Calu3 (cell line): ENCODE data around the gene P2RX2. TPM values are rescaled to one million over a fixed set of nuclear protein-coding genes. Genes with fewer than 3 reads are reported as not detected.
"Not testable (repeated sequence)": the region's sequence is repeated elsewhere in the genome, so short reads cannot be mapped to it uniquely, and the experiment has no call there.

Experiments
- BruUV-seq: library from RNA; stranded (reverse); fragments of 400-500 nt; replicated peaks from 2 replicates; lab custom pipeline; 2021; lab: Mats Ljungman, UMichigan
- CTCF ChIA-PET: fragments of 300-600 bp; sonication (Branson Sonifier 250); formaldehyde crosslinking; loops from one replicate; lab custom pipeline; 2022; ENCODE audit warnings: antibody characterized with exemption; lab: Charles Lee
- DNase-seq: peaks from one replicate; pipeline ENCODE4 v3.0.0; 2022
- H3K27ac Mint-ChIP-seq: one replicate; pipeline ENCODE4 v1.8.0; 2022; ENCODE audit warnings: mixed read lengths; ENCODE audit not compliant: unreplicated experiment
- H3K27me3 Mint-ChIP-seq: one replicate; pipeline ENCODE4 v1.8.0; 2022; ENCODE audit warnings: mixed read lengths; ENCODE audit not compliant: unreplicated experiment
- H3K36me3 Mint-ChIP-seq: one replicate; pipeline ENCODE4 v1.8.0; 2022; ENCODE audit warnings: mild to moderate bottlenecking, moderate library complexity, mixed read lengths; ENCODE audit not compliant: insufficient read depth, unreplicated experiment
- H3K4me1 Mint-ChIP-seq: one replicate; pipeline ENCODE4 v1.8.0; 2022; ENCODE audit warnings: mild to moderate bottlenecking, low read depth, mixed read lengths; ENCODE audit not compliant: unreplicated experiment
- H3K4me3 Mint-ChIP-seq: one replicate; pipeline ENCODE4 v1.8.0; 2022; ENCODE audit warnings: mild to moderate bottlenecking, low read depth, moderate library complexity, mixed read lengths; ENCODE audit not compliant: unreplicated experiment
- H3K9me3 Mint-ChIP-seq: one replicate; pipeline ENCODE4 v1.8.0; 2022; ENCODE audit warnings: low read depth, mixed read lengths; ENCODE audit not compliant: unreplicated experiment
- intact Hi-C: fragments of 100-400 bp; cut with micrococcal nuclease; formaldehyde crosslinking; loops from one replicate; pipeline ENCODE4 v1.10.0; 2022; ENCODE audit not compliant: unreplicated experiment
- total RNA-seq: library from RNA; stranded (reverse); gene quantifications from 2 replicates; pipeline ENCODE4 v1.2.3, GENCODE V29; 2022
- TF ChIP-seq, protein P1 (sequence below): fragments of 200-600 bp; IDR thresholded peaks from one replicate; pipeline ENCODE4 v1.8.0; 2022; ENCODE audit warnings: antibody characterized with exemption; ENCODE audit not compliant: unreplicated experiment

P2RX2 gene
- total RNA-seq, 1 experiment from 2014 or later: not detected

DNA sequence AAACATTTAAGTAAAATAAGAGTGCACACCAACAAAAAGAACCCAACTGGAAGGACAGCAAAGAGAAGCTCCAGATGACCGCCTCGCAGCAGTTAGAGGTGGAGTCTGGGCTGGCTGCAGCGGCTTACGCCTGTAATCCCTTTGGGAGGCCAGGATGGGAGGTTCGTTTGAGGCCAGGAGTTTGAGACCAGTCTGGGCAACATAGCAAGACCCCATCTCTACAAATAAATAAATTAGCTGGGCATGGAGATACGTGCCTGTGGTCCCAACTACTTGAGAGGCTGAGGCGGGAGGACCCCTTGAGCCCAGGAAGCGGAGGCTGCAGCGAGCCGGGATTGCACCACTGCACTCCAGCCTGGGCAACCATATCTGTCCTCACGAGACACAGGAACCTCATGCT is 23.4 kb upstream of the P2RX2 start:
- Mint-ChIP-seq H3K9me3 (peaks cover 7% of the 10 kb centered on the region), H3K4me1 (peaks cover 24% of the 10 kb centered on the region), H3K27me3 (peaks cover 92% of the 10 kb centered on the region), H3K4me3 (no peak overlapping the region), H3K27ac (no peak overlapping the region), H3K36me3 (peaks cover 14% of the 10 kb centered on the region)
- intact Hi-C loops: no loop called here
- BruUV-seq: no TSS peak
- CTCF ChIA-PET: interaction anchor here (1.3 kb wide), 1 partner anchor 365 kb away, joined by 3 read pairs; no protein-coding TSS in a partner anchor
- TF ChIP-seq, protein P1, sequence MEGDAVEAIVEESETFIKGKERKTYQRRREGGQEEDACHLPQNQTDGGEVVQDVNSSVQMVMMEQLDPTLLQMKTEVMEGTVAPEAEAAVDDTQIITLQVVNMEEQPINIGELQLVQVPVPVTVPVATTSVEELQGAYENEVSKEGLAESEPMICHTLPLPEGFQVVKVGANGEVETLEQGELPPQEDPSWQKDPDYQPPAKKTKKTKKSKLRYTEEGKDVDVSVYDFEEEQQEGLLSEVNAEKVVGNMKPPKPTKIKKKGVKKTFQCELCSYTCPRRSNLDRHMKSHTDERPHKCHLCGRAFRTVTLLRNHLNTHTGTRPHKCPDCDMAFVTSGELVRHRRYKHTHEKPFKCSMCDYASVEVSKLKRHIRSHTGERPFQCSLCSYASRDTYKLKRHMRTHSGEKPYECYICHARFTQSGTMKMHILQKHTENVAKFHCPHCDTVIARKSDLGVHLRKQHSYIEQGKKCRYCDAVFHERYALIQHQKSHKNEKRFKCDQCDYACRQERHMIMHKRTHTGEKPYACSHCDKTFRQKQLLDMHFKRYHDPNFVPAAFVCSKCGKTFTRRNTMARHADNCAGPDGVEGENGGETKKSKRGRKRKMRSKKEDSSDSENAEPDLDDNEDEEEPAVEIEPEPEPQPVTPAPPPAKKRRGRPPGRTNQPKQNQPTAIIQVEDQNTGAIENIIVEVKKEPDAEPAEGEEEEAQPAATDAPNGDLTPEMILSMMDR: no peak
- DNase-seq: no peak

DNA sequence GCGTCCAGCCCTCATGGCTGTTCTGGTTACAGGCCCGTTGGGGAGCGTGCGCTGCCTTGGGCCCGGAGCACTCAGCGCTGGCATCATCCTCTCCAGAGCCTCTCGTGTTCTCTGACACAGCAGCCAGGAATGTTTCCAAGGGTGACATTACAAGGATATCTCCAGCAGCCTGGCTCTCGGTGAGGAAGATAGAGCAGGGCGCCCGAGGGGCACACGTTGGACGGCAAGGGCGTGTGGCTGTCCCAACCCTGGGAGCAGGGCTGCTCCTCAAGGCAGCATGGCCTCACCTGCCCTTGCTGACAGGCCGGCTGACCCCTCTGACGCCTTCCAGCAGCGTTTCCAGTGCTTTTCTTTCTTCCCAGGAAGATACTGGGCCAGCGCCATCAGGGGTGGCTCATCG is 22.6 kb upstream of the P2RX2 start:
- TF ChIP-seq, protein P1: no peak
- peaks cover 14% of the 10 kb centered on the region for H3K36me3 Mint-ChIP-seq
- no TSS peak for BruUV-seq
- no peak overlapping the region for H3K27ac Mint-ChIP-seq
- no peak overlapping the region for H3K4me3 Mint-ChIP-seq
- CTCF ChIA-PET: no interaction called here
- H3K27me3 Mint-ChIP-seq: peaks cover 98% of the 10 kb centered on the region
- peaks cover 30% of the 10 kb centered on the region for H3K4me1 Mint-ChIP-seq
- no peak for DNase-seq
- intact Hi-C loops: no loop called here
- peaks cover 7% of the 10 kb centered on the region for H3K9me3 Mint-ChIP-seq

DNA sequence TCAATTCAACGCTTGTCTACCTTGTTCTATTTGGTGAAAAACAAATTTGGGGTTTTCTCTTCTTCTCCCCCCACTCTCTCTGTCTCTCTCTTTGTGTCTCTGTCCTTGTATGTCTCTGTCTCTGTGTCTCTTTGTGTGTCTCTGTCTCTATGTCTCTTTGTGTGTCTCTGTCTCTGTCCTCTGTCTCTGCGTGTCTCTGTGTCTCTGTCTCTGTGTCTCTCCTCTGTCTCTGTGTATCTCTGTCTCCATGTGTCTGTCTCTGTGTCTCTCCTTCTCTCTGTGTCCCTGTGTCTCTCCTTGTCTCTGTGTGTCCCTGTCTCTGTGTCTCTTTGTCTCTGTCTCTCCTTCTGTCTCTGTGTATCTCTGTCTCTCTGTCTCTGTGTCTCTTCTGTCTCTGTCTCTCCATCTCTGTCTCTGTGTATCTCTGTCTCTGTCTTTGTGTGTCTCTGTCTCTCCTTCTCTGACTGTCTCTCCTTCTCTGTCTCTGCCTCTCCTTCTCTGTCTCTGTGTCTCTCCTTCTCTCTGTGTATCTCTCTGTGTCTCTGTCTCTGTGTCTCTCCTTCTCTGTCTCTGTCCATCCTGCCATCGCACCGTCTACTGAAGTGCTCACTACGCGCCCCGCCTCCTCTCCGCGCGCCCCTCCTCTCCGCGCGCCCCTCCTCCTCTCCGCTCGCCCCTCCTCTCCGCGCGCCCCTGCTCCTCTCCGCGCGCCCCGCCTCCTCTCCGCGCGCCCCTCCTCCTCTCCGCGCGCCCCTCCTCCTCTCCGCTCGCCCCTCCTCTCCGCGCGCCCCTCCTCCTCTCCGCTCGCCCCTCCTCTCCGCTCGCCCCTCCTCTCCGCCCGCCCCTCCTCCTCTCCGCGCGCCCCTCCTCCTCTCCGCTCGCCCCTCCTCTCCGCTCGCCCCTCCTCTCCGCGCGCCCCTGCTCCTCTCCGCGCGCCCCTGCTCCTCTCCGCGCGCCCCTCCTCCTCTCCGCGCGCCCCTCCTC is 21.0 kb upstream of the P2RX2 start:
- peaks cover 98% of the 10 kb centered on the region for H3K27me3 Mint-ChIP-seq
- CTCF ChIA-PET: no interaction called here
- intact Hi-C loops: no loop called here
- peak overlapping the region; percentile 0 for H3K4me3 Mint-ChIP-seq
- peaks cover 30% of the 10 kb centered on the region for H3K4me1 Mint-ChIP-seq
- H3K27ac Mint-ChIP-seq: peak overlapping the region; percentile 8
- no peak for DNase-seq
- BruUV-seq: no TSS peak
- H3K9me3 Mint-ChIP-seq: peaks cover 7% of the 10 kb centered on the region
- TF ChIP-seq, protein P1: no peak
- peaks cover 14% of the 10 kb centered on the region for H3K36me3 Mint-ChIP-seq

DNA sequence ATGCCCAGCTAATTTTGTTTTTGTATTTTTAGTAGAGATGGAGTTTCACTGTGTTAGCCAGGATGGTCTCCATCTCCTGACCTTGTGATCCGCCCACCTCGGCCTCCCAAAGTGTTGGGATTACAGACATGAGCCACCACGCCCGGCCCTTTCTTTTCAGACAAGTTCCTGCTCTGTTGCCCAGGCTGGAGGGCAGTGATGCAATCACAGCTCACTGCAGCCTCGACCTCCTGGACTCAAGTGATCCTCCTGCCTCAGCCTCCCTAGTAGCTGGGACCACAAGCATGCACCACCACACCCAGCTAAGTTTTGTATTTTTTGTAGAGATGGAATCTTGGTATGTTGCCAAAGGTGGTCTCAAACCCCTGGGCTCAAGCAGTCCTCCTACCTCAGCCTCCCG is 19.1 kb upstream of the P2RX2 start:
- BruUV-seq, DNase-seq, H3K9me3 Mint-ChIP-seq, H3K36me3 Mint-ChIP-seq, H3K4me3 Mint-ChIP-seq, H3K27ac Mint-ChIP-seq, intact Hi-C loops: not testable (repeated sequence)
- Mint-ChIP-seq H3K4me1 (peaks cover 18% of the 10 kb centered on the region), H3K27me3 (peaks cover 95% of the 10 kb centered on the region)
- CTCF ChIA-PET: interaction anchor here (0.7 to 1.4 kb wide), 2 partner anchors 15 to 62 kb away, joined by 6 to 7 read pairs; no protein-coding TSS in a partner anchor
